DND-41 (cell line): ENCODE results near the gene ZNF626.
"Not testable (repeated sequence)": the region's sequence is repeated elsewhere in the genome, so short reads cannot be mapped to it uniquely, and the experiment has no call there.

ENCODE experiments used
- EZH2 ChIP-seq: IDR thresholded peaks from 3 replicates; pipeline ENCODE4 v1.6.1; 2012; ENCODE audit warnings: borderline replicate concordance, low read depth, mild to moderate bottlenecking, moderate library complexity, low read length, inconsistent platforms; ENCODE audit not compliant: severe bottlenecking
- TF ChIP-seq, protein P1 (sequence below): IDR thresholded peaks from 2 replicates; pipeline ENCODE4 v1.5.1; 2012; ENCODE audit warnings: borderline replicate concordance, low read length, moderate library complexity, mild to moderate bottlenecking; ENCODE audit not compliant: poor library complexity, severe bottlenecking; ENCODE audit errors: extremely low read depth

DNA sequence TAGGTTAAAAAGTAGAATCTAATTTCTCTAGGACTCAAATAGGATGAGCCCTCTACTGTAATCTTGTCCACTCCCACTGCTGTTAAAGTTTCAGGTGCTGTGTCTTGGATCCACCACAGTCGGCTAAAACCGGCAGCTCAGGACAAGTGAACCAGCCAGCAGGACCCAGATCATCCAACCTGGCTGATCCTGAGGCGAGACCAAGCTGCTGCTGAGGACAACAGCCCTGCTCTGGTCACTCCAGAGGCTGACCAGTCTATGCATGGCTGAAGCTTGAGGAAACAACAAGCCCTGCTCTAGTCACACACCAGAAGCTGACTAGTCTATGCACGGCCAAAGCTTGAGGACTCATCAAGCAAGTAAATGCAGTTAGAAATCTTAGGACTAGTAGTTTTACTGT lies 46.4 kb downstream of the ZNF626 start:
- TF ChIP-seq, protein P1, sequence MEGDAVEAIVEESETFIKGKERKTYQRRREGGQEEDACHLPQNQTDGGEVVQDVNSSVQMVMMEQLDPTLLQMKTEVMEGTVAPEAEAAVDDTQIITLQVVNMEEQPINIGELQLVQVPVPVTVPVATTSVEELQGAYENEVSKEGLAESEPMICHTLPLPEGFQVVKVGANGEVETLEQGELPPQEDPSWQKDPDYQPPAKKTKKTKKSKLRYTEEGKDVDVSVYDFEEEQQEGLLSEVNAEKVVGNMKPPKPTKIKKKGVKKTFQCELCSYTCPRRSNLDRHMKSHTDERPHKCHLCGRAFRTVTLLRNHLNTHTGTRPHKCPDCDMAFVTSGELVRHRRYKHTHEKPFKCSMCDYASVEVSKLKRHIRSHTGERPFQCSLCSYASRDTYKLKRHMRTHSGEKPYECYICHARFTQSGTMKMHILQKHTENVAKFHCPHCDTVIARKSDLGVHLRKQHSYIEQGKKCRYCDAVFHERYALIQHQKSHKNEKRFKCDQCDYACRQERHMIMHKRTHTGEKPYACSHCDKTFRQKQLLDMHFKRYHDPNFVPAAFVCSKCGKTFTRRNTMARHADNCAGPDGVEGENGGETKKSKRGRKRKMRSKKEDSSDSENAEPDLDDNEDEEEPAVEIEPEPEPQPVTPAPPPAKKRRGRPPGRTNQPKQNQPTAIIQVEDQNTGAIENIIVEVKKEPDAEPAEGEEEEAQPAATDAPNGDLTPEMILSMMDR: not testable (repeated sequence)
- not testable (repeated sequence) for TF ChIP-seq EZH2
